Activated CD8-positive, alpha-beta memory T cell treated with anti-CD3 and anti-CD28 coated beads for 48 hours (primary cell): ENCODE results near the gene DSG4.

Experiments
- DNase-seq, 3 experiments: peaks; one replicate each; pipeline ENCODE4 v3.0.0-alpha.2; 2020; ENCODE audit warnings: low read depth in 2 of 3, low spot score in 2 of 3

Gene DSG4

GRCh38 chr18:31403409-31403808 is 26.8 kb downstream of the DSG4 start:
- no peak for DNase-seq

DNA sequence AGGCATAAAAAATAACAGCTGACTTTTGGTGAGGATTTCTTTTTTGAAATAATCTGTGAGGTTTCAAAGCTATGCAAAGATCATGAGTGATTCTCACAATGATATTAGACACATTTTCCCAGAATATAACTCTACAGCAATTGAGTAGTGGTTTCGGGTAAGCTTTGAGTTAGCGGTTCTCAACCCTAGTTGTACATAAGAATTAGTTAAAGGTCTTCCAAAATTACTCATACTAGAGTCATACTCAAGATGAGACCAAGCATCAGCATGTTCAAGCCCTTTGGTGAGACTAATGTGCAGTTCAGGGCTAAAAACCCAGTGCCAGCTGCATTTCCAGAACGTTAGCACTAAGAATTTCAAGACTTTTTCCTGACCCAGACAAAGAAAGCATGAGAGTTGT is 31.1 kb downstream of the DSG4 start:
- DNase-seq: no peak

DNA sequence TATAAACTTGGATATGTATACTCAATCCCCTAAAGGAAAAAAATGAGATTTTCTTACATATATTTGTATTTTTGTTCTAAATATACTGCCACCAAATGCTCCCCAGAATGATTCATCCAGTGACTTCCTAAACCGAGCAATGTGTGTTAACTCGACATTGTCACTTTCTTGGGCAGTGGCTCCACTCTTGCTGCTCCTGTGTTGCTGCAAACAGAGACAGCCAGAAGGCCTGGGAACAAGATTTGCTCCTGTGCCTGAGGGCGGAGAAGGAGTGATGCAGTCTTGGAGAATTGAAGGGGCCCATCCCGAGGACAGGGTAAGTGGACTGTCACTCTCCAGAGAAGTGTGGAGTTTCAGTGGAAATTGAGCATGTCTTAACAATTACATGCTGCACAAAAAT is 32.7 kb downstream of the DSG4 start:
- no peak for DNase-seq

GRCh38 chr18:31410716-31411483 is 34.3 kb downstream of the DSG4 start:
- no peak for DNase-seq

DNA sequence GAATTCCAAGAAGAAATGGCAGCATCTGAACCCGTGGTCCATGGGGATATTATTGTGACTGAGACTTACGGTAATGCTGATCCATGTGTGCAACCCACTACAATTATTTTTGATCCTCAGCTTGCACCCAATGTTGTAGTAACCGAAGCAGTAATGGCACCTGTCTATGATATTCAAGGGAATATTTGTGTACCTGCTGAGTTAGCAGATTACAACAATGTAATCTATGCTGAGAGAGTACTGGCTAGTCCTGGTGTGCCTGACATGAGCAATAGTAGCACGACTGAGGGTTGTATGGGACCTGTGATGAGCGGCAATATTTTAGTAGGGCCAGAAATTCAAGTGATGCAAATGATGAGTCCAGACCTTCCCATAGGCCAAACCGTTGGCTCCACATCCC is 36.6 kb downstream of the DSG4 start:
- no peak for DNase-seq

GRCh38 chr18:31417850-31418249 is 41.3 kb downstream of the DSG4 start:
- no peak for DNase-seq

DNA sequence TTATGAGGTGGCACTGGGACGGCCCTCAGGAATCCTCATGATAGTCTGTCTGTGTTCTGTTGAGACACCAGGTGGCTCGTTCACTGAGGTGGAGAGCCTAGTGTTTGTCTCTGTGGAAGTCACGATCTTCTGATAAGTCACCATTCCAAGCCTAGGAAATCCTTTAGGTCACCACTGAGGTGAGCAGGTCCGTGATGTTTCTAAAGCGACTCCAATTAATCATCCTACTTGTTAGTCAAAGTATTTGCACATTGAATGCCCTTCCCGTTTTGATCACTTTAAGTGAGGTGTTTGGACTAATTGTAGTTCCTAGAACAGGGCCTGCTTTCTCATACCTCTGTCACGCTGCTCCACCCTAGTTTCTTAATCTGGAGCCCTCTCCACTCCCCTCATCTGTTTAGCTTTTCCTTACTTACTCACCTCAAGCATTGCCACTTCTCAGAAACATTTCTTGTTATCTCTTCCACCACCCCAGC is 42.9 kb downstream of the DSG4 start:
- DNase-seq: no peak

- no peak for DNase-seq
Observed at GRCh38 chr18:31420032-31420431, 43.5 kb downstream of the DSG4 start.

DNA sequence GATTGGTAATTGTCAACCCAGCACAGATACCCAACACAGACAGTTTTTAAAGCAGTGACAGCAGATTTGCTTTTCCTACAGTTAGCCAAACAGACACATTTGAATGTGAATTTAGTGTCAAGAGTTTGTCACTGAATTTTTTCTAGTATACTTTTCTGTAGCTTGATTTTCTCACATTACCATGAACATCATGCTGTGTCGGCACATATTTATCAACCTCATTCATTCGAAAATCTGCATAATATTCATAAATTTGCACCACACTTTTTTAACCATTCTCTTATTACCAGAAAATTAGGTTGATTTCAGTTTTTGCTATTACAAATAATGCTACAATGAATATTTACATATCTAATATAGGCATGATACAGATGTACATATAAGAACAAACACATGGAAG is 43.9 kb downstream of the DSG4 start:
- DNase-seq: no peak

DNA sequence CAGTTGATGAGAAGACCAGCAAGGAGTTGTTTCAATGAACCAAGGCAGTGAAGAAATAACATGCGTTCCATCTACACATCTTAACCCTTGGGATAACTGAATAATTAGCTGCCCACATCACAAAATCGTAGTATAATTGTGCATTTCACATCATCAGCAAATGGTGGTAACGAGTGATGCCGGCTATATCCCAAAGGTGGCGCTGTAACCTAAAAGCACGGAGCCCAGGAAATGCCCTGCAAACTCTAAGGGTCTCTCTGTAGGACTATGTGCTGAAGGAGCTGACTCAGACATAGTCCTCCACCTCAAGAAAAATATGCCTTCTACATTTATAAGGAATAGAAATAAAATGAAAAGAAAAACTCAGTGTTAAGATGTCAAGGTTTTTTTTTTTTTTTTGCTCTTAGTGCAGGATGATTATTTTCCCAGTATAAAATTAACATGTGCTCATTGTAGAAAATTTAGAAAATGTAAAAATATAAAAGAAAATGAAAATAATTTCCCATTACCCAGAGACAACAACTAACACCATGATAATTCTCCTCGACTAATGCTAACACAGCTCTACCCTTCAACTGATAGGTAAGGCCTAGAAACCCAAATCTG is 47.9 kb downstream of the DSG4 start:
- no peak for DNase-seq

DNA sequence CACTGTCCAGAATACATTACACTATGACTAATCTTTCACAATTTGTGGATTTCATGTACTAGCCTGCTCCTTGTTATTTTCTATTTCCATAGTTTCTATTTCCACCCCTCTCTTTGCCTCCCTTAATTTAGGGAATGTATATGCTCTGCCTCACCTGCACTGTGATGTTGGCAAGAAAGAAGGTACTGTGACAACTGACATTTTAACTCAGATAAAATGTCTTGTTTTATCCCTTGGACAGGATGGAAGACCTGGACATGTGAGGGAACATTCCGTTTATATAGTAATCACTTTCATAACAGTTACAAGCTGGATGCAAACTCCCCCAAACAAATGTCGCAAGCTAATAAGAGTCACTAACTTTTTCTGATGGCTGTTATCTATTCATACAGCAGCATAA is 49.4 kb downstream of the DSG4 start:
- no peak for DNase-seq

- DNase-seq: no peak
Observed at GRCh38 chr18:31426871-31427406, 50.4 kb downstream of the DSG4 start.

DNA sequence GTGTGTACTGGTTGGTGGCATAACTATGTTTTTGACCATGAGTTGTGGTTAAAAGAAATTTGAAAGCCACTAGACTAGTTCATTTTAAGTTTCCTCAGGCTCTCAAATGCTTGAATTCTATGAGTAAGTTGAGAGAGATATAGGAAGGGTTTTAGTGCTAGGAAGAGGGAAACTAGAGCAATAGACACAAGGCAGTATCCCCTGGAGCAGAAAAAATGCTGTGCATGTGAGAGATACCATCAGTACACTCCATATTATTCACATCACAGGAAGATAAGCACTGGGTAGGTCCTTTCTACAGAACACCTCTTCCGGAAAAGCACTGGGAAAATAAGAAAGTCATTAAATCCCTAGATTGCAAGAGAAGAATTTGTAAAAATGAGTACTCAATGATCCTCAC is 51.6 kb downstream of the DSG4 start:
- no peak for DNase-seq

GRCh38 chr18:31429623-31430022 is 53.0 kb downstream of the DSG4 start:
- no peak for DNase-seq

DNA sequence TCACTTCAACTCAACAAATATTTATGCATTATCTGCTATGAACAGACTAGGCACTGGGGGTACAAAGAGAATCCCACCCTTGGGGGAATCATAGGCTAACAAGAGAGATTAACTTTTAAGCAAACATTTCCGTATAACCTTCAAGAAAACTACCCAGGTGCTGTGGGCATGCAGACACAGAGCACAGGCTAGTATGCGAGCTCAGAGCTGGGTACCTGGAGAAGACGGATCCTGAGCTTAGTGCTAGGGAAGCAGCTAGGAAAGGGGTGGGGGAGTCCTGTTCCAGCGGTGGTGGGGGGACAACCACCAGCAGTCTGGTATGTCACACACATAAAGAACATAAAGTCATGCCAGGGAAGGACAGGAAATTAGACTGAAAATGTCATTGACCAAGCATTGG is 53.5 kb downstream of the DSG4 start:
- DNase-seq: no peak

- DNase-seq: no peak
Observed at GRCh38 chr18:31430554-31430953, 54.0 kb downstream of the DSG4 start.

DNA sequence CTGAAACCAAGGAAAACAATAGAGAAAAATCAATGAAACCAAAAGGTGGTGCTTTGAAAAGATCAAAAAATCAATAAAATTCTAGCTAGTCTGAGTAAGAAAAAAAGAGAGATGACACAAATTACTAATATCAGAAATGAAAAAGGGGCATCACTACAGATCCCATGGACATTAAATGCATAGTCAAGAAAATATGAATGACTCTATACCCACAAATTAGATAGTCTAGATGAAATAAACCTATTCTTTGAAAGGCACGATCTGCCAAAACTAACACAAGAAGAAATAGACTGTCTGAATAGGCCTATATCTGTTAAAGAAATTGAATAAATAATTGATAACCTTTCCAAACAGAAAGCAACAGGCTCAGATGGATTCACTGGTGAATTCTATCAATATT is 55.7 kb downstream of the DSG4 start:
- DNase-seq: no peak

- no peak for DNase-seq
Observed at GRCh38 chr18:31436825-31437224, 60.2 kb downstream of the DSG4 start.

GRCh38 chr18:31438402-31438801 is 61.8 kb downstream of the DSG4 start:
- DNase-seq: no peak

GRCh38 chr18:31439807-31440325 is 63.3 kb downstream of the DSG4 start:
- no peak for DNase-seq

- DNase-seq: no peak
Observed at GRCh38 chr18:31440787-31441186, 64.2 kb downstream of the DSG4 start.

GRCh38 chr18:31441493-31441892 is 64.9 kb downstream of the DSG4 start:
- no peak for DNase-seq
